ENCODE data around the gene NQO2.

GRCh38 chr6:3009930-3010329 lies 10.2 kb downstream of the NQO2 start:
- TF ChIP-seq CTCF (IDR thresholded peaks at IDR 0.05), result no peak
- TF ChIP-seq POLR2A (IDR thresholded peaks at IDR 0.05), result no peak
- no peak for TF ChIP-seq POLR2AphosphoS5 (IDR thresholded peaks at IDR 0.05; ENCODE audit: insufficient read depth in 1 of 2, low read depth in 1 of 2)
